ENCODE results near the gene TIMM10.

Gene TIMM10

DNA sequence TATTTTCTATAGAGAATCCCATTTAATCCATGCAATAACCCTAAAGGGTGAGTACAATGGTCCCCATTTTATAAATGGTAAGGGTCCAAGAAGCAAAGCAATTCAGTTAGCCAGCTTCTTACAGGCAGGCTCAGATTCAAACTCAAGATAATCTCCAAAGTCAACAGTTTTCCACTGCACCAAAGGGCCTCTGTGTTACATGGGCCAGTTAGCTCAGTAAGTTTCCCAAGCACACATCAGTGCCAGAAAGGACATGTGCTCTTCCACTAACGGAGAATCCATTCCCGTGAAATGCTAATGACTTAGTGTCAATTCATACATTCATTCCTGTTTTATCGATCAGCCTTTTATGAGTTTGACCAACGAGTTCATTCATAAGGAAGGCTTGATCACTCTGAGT lies 26.0 kb downstream of the TIMM10 start:
- no peak for DNase-seq (ENCODE audit: low read depth, low spot score)

- DNase-seq (ENCODE audit: low read depth, low spot score), result no peak
These were observed 27.7 kb downstream of the TIMM10 start for GRCh38 chr11:57502870-57503269.

DNA sequence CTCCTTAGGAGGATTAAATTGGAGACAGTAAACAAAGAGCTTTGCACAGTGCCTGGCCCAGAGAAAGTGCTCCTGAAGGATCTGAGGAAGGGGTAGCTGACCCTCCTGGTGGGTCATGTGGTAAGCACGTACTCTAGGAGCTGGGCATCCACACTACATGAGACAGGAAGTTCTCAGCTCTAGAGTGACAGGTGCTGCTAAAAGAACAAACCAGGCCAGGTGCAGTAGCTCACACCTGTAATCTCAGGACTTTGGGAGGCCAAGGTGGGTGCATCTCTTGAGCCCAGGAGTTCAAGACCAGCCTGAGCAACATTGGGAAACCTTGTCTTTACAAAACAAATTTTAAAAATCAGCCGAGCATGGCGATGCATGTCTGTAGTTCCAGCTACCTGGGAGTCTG lies 28.2 kb downstream of the TIMM10 start:
- no peak for DNase-seq (ENCODE audit: low read depth, low spot score)

DNA sequence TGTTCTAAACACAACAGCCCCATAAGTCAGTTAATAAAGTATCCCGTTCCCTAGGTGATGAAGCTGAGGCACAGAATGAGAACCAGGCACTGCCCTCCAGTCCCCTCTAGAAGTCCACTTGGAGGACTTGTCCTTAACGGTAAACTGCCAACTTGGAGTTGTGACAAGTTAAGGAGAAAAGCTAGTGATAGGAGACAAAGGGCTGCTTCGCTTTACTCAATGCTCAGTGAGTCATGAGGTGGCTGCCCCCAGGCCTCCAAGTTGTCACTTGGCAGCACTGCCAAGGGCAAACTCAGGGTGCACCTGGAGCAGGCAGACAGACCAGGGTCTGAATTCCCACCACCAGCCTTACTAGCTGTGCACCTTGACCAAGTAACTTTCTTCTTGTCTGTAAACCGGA lies 28.6 kb downstream of the TIMM10 start:
- DNase-seq (ENCODE audit: low read depth, low spot score), result no peak

- no peak for DNase-seq (ENCODE audit: low read depth, low spot score)
These were observed 29.6 kb downstream of the TIMM10 start for GRCh38 chr11:57500926-57501325.

- DNase-seq (ENCODE audit: low read depth, low spot score), result no peak
These were observed 30.0 kb downstream of the TIMM10 start for GRCh38 chr11:57500515-57500914.

GRCh38 chr11:57499983-57500461 lies 30.5 kb downstream of the TIMM10 start:
- no peak for DNase-seq (ENCODE audit: low read depth, low spot score)

GRCh38 chr11:57499413-57499982 lies 31.1 kb downstream of the TIMM10 start:
- peak; percentile 77 for DNase-seq (ENCODE audit: low read depth, low spot score)

GRCh38 chr11:57498540-57498939 lies 32.0 kb downstream of the TIMM10 start:
- no peak for DNase-seq (ENCODE audit: low read depth, low spot score)

DNA sequence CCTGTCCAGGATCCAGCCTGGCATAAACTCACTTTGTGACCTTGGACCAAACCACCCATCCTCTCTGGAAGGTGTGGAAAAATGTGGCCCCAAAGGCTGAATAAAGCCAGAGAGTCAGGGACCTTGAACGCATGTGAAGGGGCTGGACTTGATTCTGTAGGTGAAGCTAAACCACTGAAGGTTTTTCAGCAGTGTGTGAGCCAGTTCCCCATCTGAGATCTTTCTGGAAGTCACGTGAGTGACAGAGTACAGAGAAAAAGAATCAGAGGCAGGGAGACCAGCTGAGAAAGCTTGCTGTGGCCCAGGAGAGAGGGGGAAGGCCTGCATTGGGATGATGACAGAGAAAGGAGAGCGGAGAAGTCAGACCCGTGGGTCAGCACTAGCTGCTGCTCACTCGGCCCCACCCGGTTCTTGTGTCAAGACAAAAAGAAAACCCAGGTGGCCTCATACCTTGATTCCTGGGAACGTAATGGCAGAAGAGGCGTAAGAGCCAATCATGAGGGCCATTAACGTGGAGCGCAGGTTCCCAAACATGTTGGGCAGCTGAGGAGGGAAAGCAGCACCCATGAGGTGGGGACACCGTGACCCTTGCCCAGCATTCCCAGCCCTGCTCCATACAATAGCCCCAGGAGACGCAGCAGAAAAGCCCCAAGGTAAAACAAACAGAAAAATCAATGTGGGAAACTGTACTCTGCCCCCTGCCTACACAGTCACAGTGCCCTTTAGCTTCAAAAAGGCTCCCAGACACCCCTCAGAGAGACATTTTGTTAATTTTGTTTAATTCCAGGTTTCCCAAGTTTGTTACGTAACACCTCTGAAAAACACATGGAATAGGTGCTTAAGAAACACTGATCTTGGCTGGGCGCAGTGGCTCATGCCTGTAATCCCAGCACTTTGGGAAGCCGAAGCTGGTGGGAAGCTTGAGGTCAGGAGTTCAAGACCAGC lies 33.0 kb downstream of the TIMM10 start:
- DNase-seq (ENCODE audit: low read depth, low spot score), result no peak

- no peak for DNase-seq (ENCODE audit: low read depth, low spot score)
These were observed 34.3 kb downstream of the TIMM10 start for GRCh38 chr11:57496109-57496820.

DNA sequence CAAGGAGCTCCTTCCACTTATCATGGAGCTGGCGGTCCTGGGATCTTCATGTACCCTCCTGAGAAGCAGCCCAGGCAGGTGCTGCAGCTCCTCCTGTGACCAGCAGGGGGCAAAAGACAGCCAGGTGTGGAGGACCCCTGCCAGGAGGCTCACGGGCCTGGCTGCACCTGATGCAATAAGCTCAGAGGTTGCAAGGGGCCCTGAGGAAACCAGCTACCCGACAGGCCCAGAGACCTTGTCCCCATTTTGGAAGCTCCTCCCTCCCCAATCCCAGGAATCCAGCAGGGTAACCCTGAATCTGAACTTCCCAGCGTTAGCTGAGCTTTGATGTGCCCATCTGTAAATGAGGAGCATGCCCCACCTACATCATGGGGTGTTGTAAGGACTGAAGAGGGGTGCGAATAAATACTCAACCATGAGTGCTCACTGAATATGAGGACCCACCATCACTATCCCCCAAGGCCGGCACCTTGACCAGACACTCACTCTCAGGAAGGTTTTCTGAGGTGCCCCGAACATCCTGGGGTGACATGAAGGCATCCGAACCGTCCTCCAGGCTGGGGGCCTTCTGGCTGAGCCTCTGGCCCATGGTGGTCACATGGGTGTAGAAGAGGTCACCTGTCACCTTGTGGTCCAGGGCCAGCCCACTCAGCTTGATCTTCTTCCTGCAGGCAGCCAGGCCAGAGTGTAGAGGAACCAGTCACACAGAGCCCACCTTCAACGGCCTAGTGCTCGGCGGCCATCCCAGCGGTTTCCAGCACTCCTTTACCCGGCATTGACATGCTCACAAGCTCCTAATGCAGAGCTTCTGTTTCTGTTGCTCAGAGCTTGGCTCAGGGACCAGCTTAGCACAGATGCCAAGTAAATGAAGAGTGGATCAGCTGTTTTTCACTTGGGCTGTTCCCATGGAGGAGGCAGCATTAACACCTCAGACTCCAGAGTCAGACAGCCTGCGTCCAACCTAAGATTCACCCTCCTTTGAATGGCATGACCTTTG lies 36.7 kb downstream of the TIMM10 start:
- DNase-seq (ENCODE audit: low read depth, low spot score), result no peak

- DNase-seq (ENCODE audit: low read depth, low spot score), result no peak
These were observed 39.0 kb downstream of the TIMM10 start for GRCh38 chr11:57491371-57492061.

- DNase-seq (ENCODE audit: low read depth, low spot score), result no peak
These were observed 39.9 kb downstream of the TIMM10 start for GRCh38 chr11:57490456-57491248.

DNA sequence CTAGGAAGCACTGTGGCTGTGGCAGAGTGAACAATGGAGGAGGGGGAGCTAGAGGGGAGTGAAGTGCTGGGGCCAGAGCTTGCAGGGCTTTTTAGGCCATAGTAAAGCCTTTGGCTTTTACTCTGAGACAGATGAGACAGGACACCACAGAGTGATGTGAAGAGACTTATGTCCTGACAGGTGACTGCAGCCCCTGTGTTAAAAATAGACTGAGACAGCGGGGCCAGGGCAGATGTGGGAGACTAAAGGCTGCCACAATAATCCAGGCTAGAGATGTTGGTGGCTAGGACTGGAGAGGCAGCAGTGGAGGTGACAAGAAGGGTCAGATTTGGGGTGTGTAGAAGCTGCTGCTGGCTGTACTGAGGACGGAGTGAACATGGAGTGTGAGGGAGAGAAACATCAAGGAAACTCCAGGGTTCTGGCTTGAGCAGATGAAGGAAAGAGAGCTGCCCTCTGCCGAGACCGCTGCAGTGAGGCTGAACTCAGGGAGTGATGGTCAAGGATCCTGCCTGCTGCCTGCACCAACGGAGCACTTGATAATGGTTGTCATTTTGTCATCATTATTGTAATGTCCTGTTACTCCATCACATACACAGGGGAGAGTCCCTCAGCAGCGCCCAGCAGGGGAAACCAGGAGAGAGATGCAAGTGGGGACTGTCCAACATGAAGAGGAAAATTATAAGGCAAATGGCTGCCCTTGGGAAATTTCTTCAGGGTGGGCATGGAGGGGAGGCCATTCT lies 42.5 kb downstream of the TIMM10 start:
- no peak for DNase-seq (ENCODE audit: low read depth, low spot score)

- DNase-seq (ENCODE audit: low read depth, low spot score), result no peak
These were observed 43.4 kb downstream of the TIMM10 start for GRCh38 chr11:57487021-57487778.

DNA sequence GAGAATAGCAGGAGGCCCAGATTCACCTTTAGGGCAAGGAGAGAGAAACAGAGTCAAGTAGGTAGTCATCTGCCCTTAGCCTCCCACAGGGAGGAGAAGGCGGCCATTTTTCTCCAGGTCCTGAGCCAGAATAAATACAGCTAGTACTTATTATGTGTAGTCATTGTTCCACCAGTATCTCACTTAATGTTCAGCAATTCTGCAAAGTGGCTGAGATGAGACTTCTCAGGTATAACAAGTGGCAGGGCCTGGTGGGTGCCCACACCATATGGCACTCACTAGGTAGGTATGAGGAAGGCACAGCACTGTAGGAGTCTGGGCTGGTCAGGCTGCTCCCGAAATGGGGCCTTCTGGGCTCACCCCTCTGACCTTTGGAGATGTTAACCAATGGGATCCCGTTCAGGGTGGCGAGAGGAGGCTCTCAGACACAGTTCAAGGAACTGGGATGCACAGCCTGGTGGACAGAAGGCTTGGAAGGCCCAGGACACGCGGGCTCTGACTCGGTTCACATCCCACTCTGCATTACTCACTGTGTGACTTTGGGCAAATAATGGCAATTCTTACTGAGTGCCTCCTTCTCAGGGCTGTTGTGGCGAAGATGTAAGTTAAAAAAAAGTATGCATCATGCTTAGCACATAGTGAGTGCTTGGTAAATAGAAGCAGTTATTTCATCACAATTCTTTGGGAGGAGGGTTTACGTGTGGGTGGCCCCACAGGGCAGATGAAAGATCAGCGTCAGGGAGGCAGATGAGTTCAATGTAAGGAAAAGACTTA lies 45.1 kb downstream of the TIMM10 start:
- no peak for DNase-seq (ENCODE audit: low read depth, low spot score)
